ENCODE measurements around the gene TTLL9. TPM values are rescaled to one million over a fixed set of nuclear protein-coding genes. Genes with fewer than 3 reads are reported as not detected.

TTLL9 gene
- total RNA-seq, 1 donor = not detected

Other genes with a start within 250 kb of the TTLL9 start
- not detected for gene COX4I2, start 232.7 kb upstream of the TTLL9 start, total RNA-seq
- gene BCL2L1, start 147.8 kb upstream of the TTLL9 start, total RNA-seq = 37.6 TPM
- 1.7 TPM for gene TPX2, start 131.3 kb upstream of the TTLL9 start, total RNA-seq
- gene MYLK2, start 51.3 kb upstream of the TTLL9 start, total RNA-seq = not detected
- not detected for gene FOXS1, start 25.0 kb upstream of the TTLL9 start, total RNA-seq
- gene DUSP15, start 107 bp upstream of the TTLL9 start, total RNA-seq = not detected
- 3.7 TPM for gene PDRG1, start 81.4 kb downstream of the TTLL9 start, total RNA-seq
- gene XKR7, start 97.5 kb downstream of the TTLL9 start, total RNA-seq = under 0.01 TPM
- 0.42 TPM for gene CCM2L, start 139.8 kb downstream of the TTLL9 start, total RNA-seq
- 52.4 TPM for gene HCK, start 181.6 kb downstream of the TTLL9 start, total RNA-seq
- 20.5 TPM for gene TM9SF4, start 239.1 kb downstream of the TTLL9 start, total RNA-seq